HFFc6 (cell line): ENCODE results near the gene YJEFN3. TPM values are rescaled to one million over a fixed set of nuclear protein-coding genes. Genes with fewer than 3 reads are reported as not detected.

Experiments used
- DNase-seq: peaks from one replicate; pipeline ENCODE4 v3.0.0-alpha.2; 2018
- H3K27ac Mint-ChIP-seq: 2 replicates; pipeline ENCODE4 v1.8.0; 2020; ENCODE audit warnings: mild to moderate bottlenecking, mixed read lengths
- H3K27me3 Mint-ChIP-seq: 2 replicates; pipeline ENCODE4 v1.8.0; 2021; ENCODE audit warnings: mild to moderate bottlenecking, moderate library complexity, mixed read lengths; ENCODE audit not compliant: insufficient read depth
- H3K36me3 Mint-ChIP-seq: 2 replicates; pipeline ENCODE4 v1.8.0; 2021; ENCODE audit warnings: low read depth, mixed read lengths
- H3K4me1 Mint-ChIP-seq: 2 replicates; pipeline ENCODE4 v1.8.0; 2020; ENCODE audit warnings: low read depth, mixed read lengths
- H3K4me3 Mint-ChIP-seq: 2 replicates; pipeline ENCODE4 v1.8.0; 2020; ENCODE audit warnings: mild to moderate bottlenecking, moderate library complexity, mixed read lengths
- H3K9me3 Mint-ChIP-seq: 2 replicates; pipeline ENCODE4 v1.8.0; 2020; ENCODE audit warnings: mild to moderate bottlenecking, mixed read lengths
- total RNA-seq, 6 experiments: library from RNA; stranded (reverse); fragmentation: NEBNext Ultra II Directional; extraction: Animal tissue kit (Norgen Biotek cat#: 25700); gene quantifications; 2 replicates in 1 of 6; 3 replicates in 5 of 6; pipeline ENCODE4 v1.2.3, GENCODE V29; 2021
- TF ChIP-seq, protein P1 (sequence below): fragments of 200-600 bp; sonication (generic); IDR thresholded peaks from 2 replicates; pipeline ENCODE4 v1.5.0; 2021; ENCODE audit warnings: antibody characterized with exemption, mild to moderate bottlenecking

The YJEFN3 gene
- total RNA-seq, 6 experiments from 2014 or later = 1.4 to 2.5 (median 2.0) TPM

DNA sequence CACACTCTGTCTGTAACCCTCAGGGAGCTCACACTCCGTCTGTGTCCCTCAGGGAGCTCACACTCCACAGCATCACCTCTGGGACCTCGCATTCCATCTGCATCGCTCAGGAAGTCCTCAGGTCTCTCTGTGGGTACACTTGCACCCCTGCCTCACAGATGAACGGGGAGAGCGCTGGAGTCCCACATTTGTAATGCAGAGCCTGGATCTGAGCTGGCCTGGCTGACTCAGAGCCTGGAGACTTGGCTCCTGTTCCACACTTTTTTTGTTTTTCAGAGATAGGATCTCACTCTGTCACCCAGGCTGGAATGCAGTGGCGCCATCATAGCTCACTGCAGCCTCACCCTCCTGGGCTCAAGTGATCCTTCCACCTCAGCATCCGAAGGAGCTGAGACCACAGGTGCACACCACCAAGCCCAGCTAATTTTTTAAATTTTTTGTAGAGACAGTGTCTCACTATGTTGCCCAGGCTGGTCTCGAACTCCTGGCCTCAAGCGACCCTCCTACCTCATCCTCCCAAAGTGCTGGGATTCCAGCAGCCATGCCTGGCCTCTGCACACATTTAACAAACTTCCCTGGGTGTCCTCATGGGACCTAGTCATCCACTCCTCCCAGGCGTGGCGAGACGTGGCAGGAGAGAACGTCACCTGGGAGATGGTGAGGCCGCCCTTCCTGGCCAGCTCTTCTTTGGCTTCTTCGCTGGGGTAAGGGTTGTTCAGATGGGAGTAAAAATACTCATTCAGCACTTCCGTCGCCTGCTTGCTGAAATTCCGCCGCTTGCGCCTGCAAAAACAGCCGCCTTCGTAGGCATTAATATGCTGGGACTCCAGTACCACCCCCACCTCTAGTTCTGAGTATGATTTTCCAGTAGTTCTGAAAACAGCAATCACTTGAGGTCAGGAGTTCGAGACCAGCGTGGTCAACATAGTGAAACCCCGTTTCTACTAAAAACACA is 40.4 kb downstream of the YJEFN3 start:
- TF ChIP-seq, protein P1, sequence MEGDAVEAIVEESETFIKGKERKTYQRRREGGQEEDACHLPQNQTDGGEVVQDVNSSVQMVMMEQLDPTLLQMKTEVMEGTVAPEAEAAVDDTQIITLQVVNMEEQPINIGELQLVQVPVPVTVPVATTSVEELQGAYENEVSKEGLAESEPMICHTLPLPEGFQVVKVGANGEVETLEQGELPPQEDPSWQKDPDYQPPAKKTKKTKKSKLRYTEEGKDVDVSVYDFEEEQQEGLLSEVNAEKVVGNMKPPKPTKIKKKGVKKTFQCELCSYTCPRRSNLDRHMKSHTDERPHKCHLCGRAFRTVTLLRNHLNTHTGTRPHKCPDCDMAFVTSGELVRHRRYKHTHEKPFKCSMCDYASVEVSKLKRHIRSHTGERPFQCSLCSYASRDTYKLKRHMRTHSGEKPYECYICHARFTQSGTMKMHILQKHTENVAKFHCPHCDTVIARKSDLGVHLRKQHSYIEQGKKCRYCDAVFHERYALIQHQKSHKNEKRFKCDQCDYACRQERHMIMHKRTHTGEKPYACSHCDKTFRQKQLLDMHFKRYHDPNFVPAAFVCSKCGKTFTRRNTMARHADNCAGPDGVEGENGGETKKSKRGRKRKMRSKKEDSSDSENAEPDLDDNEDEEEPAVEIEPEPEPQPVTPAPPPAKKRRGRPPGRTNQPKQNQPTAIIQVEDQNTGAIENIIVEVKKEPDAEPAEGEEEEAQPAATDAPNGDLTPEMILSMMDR = no peak
- Mint-ChIP-seq H3K36me3 (peaks cover 9% of the 10 kb centered on the region), H3K4me3 (no peak overlapping the region), H3K9me3 (peaks cover 6% of the 10 kb centered on the region), H3K27ac (peak overlapping the region; percentile 58), H3K27me3 (peaks cover 1% of the 10 kb centered on the region; the same call in 1 of the 2 replicates), H3K4me1 (peaks cover 18% of the 10 kb centered on the region)
- peak; percentile 65 for DNase-seq

DNA sequence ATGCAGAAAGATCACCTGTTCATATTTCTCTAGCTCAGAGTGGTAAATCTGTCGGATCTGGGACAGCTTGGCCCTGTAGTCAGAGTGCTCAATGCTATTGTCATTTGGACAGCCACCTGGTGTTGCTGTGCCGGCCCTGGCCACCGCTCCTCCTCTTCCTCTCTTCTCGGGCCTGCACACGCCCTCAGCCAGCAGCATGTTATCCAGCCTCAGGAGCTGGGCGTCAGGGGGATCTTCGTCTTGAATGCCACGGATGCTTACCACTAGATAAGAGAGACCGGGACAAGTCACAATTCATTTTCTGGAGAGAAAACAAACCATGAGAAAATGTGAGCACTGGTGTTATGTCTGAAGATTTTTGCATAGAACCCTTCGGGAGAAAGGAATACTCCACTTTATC is 41.9 kb downstream of the YJEFN3 start:
- no peak for DNase-seq
- TF ChIP-seq, protein P1 = no peak
- Mint-ChIP-seq H3K27ac (no peak overlapping the region), H3K27me3 (peaks cover 1% of the 10 kb centered on the region; the same call in 1 of the 2 replicates), H3K4me1 (peaks cover 18% of the 10 kb centered on the region), H3K4me3 (no peak overlapping the region), H3K36me3 (peaks cover 9% of the 10 kb centered on the region), H3K9me3 (peaks cover 6% of the 10 kb centered on the region)

DNA sequence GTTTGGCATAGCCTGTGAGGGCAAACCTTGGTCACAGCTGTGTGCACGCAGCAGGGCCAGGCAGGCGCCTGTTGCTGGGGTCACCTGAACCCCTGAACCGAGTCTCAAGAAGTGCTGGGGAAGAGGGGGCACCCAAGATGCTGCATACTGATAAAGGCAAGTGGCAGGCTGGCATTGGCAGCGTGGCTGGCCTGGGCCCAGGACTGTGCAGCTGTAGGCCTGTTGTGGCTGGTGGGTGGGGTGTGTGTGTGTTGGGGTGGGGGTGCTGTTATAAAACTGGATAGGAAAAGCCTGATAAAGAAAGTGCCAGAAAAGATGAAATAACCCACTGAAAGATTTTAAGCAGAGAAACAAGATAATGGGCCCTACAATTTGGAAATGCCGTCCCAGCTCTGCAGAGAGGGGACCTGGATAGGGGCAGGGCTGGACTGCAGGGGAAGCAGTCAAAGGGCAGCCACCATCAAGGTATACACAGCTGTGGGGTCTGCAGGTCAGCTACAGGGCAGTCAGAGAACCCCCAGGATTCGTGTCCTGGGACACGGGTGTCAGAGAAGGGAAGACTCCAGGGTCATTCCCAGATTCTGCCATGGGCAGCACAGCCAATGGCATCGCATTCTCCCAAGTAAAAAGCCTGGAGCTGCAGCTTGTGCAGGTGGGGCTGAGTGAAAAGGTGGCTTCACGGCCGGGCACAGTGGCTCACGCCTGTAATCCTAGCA is 42.5 kb downstream of the YJEFN3 start:
- TF ChIP-seq, protein P1 = no peak
- no peak for DNase-seq
- Mint-ChIP-seq H3K4me1 (peaks cover 15% of the 10 kb centered on the region), H3K4me3 (no peak overlapping the region), H3K36me3 (peaks cover 9% of the 10 kb centered on the region), H3K27me3 (peaks cover 1% of the 10 kb centered on the region; the same call in 1 of the 2 replicates), H3K27ac (no peak overlapping the region), H3K9me3 (peaks cover 6% of the 10 kb centered on the region)

DNA sequence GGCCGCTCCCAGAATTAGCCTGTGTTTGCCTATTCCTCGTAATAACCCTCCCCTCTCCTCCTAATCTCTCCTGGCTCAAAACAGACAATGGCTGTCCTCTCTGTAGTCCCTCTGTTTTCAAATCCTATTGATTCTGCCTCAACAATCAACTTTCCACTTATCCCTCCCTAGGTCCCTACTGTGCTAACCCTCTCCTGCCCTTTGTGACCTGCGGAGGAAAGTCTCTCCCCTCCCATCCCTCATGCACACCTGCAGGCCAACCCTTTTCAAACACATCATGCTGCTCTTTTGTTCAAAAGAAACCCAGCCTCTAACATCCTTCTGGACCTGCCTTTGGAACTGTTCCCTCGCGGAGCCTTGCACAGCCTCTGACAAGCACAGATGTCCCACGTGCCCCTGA is 46.7 kb downstream of the YJEFN3 start:
- H3K9me3 Mint-ChIP-seq = no peaks in the 10 kb centered on the region
- peaks cover 3% of the 10 kb centered on the region for H3K27me3 Mint-ChIP-seq
- H3K4me1 Mint-ChIP-seq = no peaks in the 10 kb centered on the region
- no peak for DNase-seq
- TF ChIP-seq, protein P1 = no peak
- H3K27ac Mint-ChIP-seq = no peak overlapping the region
- H3K4me3 Mint-ChIP-seq = no peak overlapping the region
- no peaks in the 10 kb centered on the region for H3K36me3 Mint-ChIP-seq

DNA sequence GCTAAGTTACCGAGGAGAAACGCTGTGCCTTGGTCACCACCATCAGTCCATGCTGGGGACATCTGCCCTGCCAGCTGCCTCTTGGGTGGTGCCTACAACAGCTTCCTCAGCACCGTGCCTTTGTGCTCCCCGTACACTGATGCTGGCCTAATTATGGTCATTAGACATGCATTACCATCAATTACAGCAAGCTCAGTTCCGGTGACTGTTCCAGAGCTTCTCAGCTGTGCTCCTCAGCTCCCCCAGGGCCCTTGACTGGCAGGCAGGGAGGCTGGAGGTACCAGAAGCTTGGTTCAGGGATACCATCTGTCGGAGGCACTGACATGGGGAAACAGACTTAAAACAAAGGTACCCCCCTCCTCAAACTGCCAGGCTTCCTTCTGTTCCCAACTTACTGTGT is 49.5 kb downstream of the YJEFN3 start:
- no peaks in the 10 kb centered on the region for H3K9me3 Mint-ChIP-seq
- H3K4me1 Mint-ChIP-seq = no peaks in the 10 kb centered on the region
- no peak overlapping the region for H3K4me3 Mint-ChIP-seq
- H3K36me3 Mint-ChIP-seq = no peaks in the 10 kb centered on the region
- TF ChIP-seq, protein P1 = no peak
- H3K27ac Mint-ChIP-seq = no peak overlapping the region
- no peak for DNase-seq
- peaks cover 3% of the 10 kb centered on the region for H3K27me3 Mint-ChIP-seq
